ENCODE data around the gene SERPINE2.

Gene SERPINE2

DNA sequence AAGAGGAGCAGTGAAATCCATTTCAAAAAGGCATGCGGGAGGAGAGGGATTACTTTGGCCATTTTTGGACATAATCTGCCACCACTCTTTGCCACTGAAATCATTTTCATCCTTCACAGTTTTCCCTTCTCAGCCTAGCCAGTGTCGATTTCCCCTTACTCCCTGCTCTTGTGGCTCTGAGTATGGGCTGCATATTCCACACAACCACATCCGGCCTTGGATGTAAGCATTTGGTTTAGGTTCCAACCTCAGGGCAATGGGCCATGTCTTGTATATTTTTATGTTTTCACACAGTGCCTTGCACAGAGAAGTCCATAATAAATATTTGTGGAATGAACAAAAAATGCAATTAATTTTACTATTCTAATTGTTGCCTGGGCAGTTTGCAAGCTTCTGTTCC, 7.7 kb upstream of the SERPINE2 start:
- no peak for DNase-seq (ENCODE audit: low read depth in 2 of 2)

- no peak for DNase-seq (ENCODE audit: low read depth in 2 of 2)
These were observed 3.2 kb upstream of the SERPINE2 start for GRCh38 chr2:224042191-224042696.

DNA sequence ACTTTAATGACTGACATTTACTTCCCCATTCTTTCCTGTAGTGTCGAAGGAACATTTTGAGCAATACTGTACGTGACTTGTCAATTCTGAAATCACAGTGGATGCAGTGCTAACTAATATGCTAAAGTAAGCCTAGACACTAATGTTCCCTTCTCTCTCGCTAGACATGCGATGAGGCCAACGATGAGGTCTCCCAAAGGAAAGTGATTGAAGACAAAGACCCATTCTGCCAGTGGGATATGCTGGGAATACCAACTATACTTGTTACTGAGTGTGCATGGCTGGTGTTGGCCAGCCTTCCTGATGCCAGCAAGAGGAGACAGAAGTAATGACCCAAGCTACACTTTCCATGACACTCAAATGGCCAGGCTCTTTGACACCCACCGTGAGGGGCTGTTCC, 2.5 kb upstream of the SERPINE2 start:
- no peak for DNase-seq (ENCODE audit: low read depth in 2 of 2)

- DNase-seq (ENCODE audit: low read depth in 2 of 2): no peak
These were observed 1.7 kb upstream of the SERPINE2 start for GRCh38 chr2:224040753-224041152.

GRCh38 chr2:224039770-224040440, 819 bp upstream of the SERPINE2 start:
- DNase-seq (ENCODE audit: low read depth in 2 of 2): no peak

DNA sequence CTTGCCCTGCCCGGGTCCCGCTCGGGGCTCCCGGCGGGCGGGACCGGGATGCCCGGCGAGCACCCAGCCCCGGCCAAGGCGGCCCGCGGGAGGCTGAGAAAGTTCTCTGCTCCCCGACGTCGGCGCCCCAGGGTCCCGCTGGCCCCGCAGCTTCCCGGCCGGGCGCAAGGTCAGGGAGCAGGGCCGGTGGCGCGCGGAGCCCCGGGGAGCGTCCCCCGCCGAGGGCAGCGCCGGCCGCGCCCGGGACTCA, 331 bp downstream of the SERPINE2 start:
- peak in 1 of 2 experiments; percentile 1 for DNase-seq (ENCODE audit: low read depth in 2 of 2)

GRCh38 chr2:224038049-224038829, 847 bp downstream of the SERPINE2 start:
- peak in 1 of 2 experiments; percentile 39 for DNase-seq (ENCODE audit: low read depth in 2 of 2)

DNA sequence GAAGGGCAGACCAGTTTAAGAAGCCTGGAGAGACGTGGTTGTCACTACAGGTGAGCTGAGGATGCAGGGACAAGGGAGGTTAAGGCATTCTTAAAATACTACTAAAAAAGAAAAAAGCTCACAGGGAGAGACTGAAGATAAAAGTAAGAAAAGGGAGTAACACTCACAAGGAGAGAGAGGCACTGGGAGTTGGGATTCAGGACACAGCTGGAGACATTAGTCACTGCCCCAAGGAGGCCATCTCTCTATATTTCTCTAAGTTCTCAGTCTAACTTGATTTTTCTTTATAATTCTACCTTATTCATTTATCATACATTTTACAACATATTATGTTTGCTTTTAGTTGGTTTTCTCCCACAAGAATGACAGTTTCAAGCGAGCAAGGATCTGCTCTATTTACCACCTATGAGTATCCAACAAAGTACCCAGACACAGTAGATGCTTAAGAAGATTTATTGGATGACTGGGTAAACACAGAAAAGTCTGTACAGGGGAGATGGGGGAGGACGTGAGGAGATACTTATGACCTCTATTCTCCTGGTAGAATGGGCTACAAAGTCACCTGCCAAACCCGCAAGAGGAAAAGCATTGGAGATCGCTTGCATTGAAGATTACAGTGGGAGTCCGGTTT, 2.2 kb downstream of the SERPINE2 start:
- DNase-seq (ENCODE audit: low read depth in 2 of 2): no peak

GRCh38 chr2:224034017-224034416, 5.1 kb downstream of the SERPINE2 start:
- no peak for DNase-seq (ENCODE audit: low read depth in 2 of 2)

DNA sequence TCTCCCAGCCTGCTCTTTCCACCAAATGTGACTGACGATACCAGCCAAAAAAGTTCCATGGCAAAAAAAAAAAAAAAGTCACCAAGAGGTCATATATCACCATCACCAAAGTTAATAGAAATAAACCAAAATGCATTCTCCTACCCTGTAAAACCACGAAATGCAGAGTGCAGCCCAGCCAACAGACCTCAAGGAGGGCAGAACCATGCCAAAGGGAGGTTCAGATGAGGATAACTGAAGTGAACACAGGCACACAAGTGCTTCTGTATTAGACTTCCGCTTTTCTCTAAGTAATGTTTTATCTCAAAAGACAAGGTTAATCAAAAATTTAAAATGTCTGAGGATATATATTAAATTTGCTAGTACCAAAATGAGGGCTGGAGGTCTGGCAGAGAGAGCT, 5.5 kb downstream of the SERPINE2 start:
- no peak for DNase-seq (ENCODE audit: low read depth in 2 of 2)

DNA sequence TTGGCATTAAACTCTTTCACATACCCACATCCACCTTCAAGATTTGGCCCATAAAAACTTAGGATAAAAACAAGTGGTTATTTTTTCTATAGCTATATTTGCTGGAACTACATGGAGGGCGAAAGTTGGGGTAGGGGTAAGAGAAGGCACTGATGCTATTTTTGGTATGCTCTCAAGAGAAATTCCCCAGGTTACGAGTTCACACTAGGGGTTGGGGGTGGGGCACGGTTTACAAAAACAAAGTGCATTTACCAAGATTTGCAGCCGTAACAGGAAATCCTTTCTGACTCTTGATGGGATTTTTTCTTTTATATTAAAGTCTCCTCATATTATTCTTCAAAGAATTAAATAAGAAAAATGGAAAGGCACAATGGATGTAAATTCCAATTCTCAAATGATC, 6.8 kb downstream of the SERPINE2 start:
- DNase-seq (ENCODE audit: low read depth in 2 of 2): no peak

DNA sequence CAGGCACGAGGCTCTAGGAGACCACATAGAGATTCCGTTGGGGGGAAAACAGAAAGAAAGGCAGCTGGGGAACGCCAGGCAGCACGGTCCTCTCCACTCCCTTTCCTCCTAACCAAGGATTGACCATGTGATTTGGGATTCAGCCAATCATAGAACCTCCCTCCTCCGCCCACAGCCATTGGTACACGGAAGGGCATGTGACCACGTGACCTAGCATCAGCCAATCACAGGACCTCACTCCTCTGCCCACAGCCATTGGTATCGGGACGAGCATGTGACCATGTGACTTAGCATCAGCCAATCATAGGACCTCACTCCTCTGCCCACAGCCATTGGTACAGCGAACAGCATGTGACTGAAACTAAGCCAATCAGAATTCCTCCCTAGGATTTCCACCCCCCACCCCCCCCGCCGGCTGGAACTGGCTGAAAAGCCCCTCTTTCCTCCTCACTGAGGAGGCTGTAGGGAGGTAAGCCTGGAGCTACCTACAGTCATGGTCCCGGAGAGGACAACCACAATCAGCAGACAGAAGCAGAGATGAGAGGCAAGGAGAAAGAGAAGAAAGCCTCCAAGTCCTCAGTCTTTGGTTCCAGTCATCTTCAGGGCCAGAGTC, 7.6 kb downstream of the SERPINE2 start:
- DNase-seq (ENCODE audit: low read depth in 2 of 2): no peak

DNA sequence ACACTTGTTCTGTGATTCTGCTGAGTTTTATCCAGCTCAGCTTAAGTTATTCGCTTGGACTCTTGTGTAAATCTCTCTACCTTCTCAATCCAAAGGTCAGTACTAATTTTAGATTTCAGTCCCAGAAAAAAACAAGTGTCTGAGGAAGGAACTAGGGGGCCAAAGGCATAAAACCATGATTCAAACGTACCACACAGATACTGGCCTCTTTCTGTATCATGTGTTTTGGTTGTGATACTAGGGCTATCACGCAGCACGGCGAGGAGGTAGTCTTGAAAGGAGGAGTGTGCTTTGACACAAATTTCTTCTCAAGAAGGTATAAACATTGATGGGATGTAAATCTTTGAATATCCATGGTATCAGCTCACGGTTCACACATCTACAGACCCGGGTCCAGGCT, 8.3 kb downstream of the SERPINE2 start:
- no peak for DNase-seq (ENCODE audit: low read depth in 2 of 2)

DNA sequence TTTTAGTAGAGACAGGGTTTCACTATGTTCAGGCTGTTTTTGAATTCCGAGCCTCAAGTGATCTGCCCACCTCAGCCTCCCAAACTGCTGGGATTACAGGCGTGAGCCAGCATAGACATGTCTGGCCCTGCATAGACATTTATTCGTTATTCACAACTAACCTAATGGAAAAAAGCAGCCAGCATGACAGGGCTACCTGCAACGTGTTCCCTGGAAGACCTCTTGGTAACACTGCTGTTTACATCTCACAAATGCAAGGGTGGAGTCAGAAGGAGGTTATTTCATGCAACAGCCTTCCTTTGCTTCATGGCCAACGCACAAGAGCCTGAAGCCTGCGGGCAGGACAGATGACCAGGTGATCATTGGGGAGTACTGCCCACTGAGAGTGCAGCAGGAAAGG, 9.2 kb downstream of the SERPINE2 start:
- no peak for DNase-seq (ENCODE audit: low read depth in 2 of 2)

- no peak for DNase-seq (ENCODE audit: low read depth in 2 of 2)
These were observed 11.2 kb downstream of the SERPINE2 start for GRCh38 chr2:224027931-224028330.

GRCh38 chr2:224027070-224027469, 12.0 kb downstream of the SERPINE2 start:
- DNase-seq (ENCODE audit: low read depth in 2 of 2): no peak

DNA sequence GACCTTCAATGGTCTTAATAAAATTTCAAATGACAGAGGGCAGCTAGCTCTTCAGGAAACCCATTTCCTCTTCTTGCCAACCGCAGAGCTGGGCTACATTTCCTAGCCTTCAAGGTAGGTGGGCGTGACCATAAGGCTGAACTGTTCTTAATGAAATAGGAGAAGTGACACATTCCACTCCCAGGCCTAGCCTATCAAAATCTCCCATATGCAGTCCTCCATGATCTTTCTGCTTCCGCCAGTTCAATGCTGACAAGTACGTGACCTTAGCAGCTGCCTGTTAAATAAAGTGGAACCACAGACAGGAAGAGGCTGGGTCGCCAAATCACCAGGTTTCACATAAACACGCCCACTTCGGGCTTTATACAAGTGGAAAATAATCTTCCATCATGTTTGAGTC, 13.2 kb downstream of the SERPINE2 start:
- DNase-seq (ENCODE audit: low read depth in 2 of 2): peak; percentile 37 to 39

- DNase-seq (ENCODE audit: low read depth in 2 of 2): no peak
These were observed 14.8 kb downstream of the SERPINE2 start for GRCh38 chr2:224024270-224024669.

GRCh38 chr2:224023188-224023587, 15.9 kb downstream of the SERPINE2 start:
- no peak for DNase-seq (ENCODE audit: low read depth in 2 of 2)

DNA sequence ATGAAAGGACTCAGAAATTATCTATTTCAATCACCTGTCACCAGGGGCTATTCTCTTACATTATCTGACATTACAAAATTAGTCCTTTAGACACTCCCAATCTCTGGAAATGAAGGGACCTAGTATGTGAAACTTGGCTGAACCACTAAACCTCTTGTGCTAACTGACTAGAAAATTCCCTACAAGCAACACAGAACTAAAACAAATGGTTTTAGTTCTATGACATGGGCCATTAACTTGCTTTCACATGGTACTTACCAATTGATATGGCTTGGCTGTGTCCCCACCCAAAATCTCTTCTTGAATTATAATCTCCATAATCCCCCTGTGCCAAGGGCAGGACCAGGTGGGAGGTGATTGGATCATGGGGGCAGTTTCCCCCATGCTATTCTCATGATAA, 16.6 kb downstream of the SERPINE2 start:
- no peak for DNase-seq (ENCODE audit: low read depth in 2 of 2)

DNA sequence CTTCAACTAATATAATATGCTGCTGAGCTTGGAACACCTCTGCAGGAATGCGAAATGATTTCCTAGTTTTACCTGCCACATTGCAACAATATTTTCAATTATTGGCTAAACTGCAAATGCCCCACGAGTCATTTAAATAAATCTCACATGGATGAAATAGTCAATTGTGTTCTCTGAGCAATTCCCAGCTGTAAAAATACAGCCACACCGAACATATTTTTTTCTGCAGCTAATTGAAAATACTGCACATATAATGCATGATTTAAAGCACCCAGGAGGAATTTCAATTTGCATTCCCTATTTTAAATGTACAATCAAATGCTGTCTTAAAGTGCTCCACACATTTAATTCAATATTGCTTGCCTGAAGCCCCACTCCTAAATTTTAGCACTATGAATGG, 18.6 kb downstream of the SERPINE2 start:
- DNase-seq (ENCODE audit: low read depth in 2 of 2): no peak

GRCh38 chr2:224017957-224018356, 21.1 kb downstream of the SERPINE2 start:
- no peak for DNase-seq (ENCODE audit: low read depth in 2 of 2)

DNA sequence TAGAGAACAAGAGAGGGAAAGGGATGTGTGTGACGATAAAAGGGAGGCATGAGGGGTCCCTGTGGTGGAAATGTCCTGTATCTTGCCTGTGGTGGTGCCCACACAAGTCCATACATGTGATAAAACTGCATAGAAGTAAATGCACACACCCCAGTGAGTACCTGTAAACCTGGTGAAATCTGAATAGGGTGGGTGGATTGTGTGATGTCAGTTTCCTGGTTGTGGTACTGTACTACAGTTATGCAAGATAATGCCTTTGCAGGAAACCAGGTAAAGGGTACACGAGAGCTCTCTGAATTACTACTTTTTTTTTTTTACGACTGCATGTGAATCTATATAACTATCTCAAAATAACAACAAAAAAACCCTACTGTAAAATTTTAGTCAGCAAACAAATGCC, 22.1 kb downstream of the SERPINE2 start:
- no peak for DNase-seq (ENCODE audit: low read depth in 2 of 2)
